Measurements from ENCODE around the gene SPSB1.

SPSB1 gene

GRCh38 chr1:9331558-9332346 lies 39.1 kb downstream of the SPSB1 start:
- no peaks in the 10 kb centered on the region; the same call in 1 of the 2 replicates for H3K27me3 ChIP-seq (replicated peaks; ENCODE audit: insufficient read depth, low read length)
- H3K79me2 ChIP-seq (ENCODE audit: low read length), result no peaks in the 10 kb centered on the region
- no peak overlapping the region for H3K4me2 ChIP-seq (ENCODE audit: low read depth, low read length)
- H3K9me2 ChIP-seq (replicated peaks; ENCODE audit: insufficient read depth, low read length), result no peaks in the 10 kb centered on the region
- H3K9ac ChIP-seq (ENCODE audit: low read length), result no peak overlapping the region
- no peaks in the 10 kb centered on the region for H3K36me3 ChIP-seq (replicated peaks; ENCODE audit: insufficient read depth, low read length)
- no peaks in the 10 kb centered on the region for H3K9me3 ChIP-seq (replicated peaks; ENCODE audit: insufficient read depth, low read length)
- TF ChIP-seq EZH2 (optimal IDR thresholded peaks at IDR 0.05; ENCODE audit: low read depth, low read length) (no peak), EZH2phosphoT487 (IDR thresholded peaks at IDR 0.05; ENCODE audit: low read length) (no peak)
- TF ChIP-seq, protein P1, sequence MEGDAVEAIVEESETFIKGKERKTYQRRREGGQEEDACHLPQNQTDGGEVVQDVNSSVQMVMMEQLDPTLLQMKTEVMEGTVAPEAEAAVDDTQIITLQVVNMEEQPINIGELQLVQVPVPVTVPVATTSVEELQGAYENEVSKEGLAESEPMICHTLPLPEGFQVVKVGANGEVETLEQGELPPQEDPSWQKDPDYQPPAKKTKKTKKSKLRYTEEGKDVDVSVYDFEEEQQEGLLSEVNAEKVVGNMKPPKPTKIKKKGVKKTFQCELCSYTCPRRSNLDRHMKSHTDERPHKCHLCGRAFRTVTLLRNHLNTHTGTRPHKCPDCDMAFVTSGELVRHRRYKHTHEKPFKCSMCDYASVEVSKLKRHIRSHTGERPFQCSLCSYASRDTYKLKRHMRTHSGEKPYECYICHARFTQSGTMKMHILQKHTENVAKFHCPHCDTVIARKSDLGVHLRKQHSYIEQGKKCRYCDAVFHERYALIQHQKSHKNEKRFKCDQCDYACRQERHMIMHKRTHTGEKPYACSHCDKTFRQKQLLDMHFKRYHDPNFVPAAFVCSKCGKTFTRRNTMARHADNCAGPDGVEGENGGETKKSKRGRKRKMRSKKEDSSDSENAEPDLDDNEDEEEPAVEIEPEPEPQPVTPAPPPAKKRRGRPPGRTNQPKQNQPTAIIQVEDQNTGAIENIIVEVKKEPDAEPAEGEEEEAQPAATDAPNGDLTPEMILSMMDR (IDR thresholded peaks at IDR 0.05; ENCODE audit: low read length), result no peak
- H3K4me3 ChIP-seq (ENCODE audit: low read length), result no peak overlapping the region
- DNase-seq, result no peak
- H3K4me1 ChIP-seq (ENCODE audit: low read length), result no peaks in the 10 kb centered on the region
- no peaks in the 10 kb centered on the region for H3F3A ChIP-seq (ENCODE audit: insufficient read depth, low read length)
- no peak overlapping the region for H2AFZ ChIP-seq (ENCODE audit: low read length)
- H4K20me1 ChIP-seq (ENCODE audit: insufficient read depth, low read length), result no peaks in the 10 kb centered on the region
- H3K27ac ChIP-seq (ENCODE audit: low read length), result no peak overlapping the region

DNA sequence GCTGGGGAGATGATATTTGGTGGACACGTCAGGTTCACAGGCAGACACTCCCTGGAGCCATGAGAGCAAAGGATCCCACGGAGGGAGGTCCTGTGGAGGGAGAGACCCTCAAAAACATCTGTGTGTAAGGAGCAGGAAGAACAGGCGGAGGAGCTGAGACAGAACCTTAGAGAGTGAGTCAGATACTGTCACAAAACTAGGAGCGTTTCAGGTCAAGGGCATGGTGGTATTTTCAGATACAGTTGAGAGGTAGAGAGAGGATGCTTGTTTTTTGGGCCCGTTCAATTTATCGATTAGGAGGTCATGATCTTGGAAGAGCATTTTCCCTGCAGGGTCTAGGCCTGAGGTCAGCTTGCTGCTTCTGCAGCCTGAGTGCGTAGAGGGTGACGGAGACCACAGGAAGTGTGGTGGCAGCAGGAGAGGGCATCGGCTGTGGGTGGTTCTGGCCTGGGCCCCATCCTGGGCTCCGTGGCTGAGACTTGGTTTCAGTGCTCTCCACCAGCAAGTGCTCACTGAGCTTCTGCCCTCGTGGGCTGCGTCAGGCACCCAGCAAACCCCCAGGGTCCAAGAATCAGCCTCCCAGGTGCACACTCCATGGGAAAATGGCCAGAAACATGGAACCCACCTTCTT lies 39.9 kb downstream of the SPSB1 start:
- no peaks in the 10 kb centered on the region for H3F3A ChIP-seq (ENCODE audit: insufficient read depth, low read length)
- H2AFZ ChIP-seq (ENCODE audit: low read length), result no peak overlapping the region
- H3K27ac ChIP-seq (ENCODE audit: low read length), result no peak overlapping the region
- H3K36me3 ChIP-seq (replicated peaks; ENCODE audit: insufficient read depth, low read length), result no peaks in the 10 kb centered on the region
- H3K4me1 ChIP-seq (ENCODE audit: low read length), result no peaks in the 10 kb centered on the region
- H4K20me1 ChIP-seq (ENCODE audit: insufficient read depth, low read length), result no peaks in the 10 kb centered on the region
- no peaks in the 10 kb centered on the region for H3K79me2 ChIP-seq (ENCODE audit: low read length)
- no peaks in the 10 kb centered on the region; the same call in 1 of the 2 replicates for H3K27me3 ChIP-seq (replicated peaks; ENCODE audit: insufficient read depth, low read length)
- no peak overlapping the region for H3K9ac ChIP-seq (ENCODE audit: low read length)
- no peak overlapping the region for H3K4me2 ChIP-seq (ENCODE audit: low read depth, low read length)
- no peak overlapping the region for H3K4me3 ChIP-seq (ENCODE audit: low read length)
- DNase-seq, result no peak
- no peaks in the 10 kb centered on the region for H3K9me2 ChIP-seq (replicated peaks; ENCODE audit: insufficient read depth, low read length)
- H3K9me3 ChIP-seq (replicated peaks; ENCODE audit: insufficient read depth, low read length), result no peaks in the 10 kb centered on the region
- TF ChIP-seq EZH2phosphoT487 (IDR thresholded peaks at IDR 0.05; ENCODE audit: low read length) (no peak), EZH2 (optimal IDR thresholded peaks at IDR 0.05; ENCODE audit: low read depth, low read length) (no peak)
- TF ChIP-seq, protein P1 (IDR thresholded peaks at IDR 0.05; ENCODE audit: low read length), result no peak

- DNase-seq, result no peak
- Histone ChIP-seq H3K27ac (ENCODE audit: low read length) (no peak overlapping the region), H3K9me2 (replicated peaks; ENCODE audit: insufficient read depth, low read length) (no peaks in the 10 kb centered on the region), H2AFZ (ENCODE audit: low read length) (no peak overlapping the region), H3K9me3 (replicated peaks; ENCODE audit: insufficient read depth, low read length) (no peaks in the 10 kb centered on the region), H3K27me3 (replicated peaks; ENCODE audit: insufficient read depth, low read length) (no peaks in the 10 kb centered on the region), H3K36me3 (replicated peaks; ENCODE audit: insufficient read depth, low read length) (no peaks in the 10 kb centered on the region), H3K4me1 (ENCODE audit: low read length) (no peaks in the 10 kb centered on the region), H3F3A (ENCODE audit: insufficient read depth, low read length) (no peaks in the 10 kb centered on the region), H3K79me2 (ENCODE audit: low read length) (no peaks in the 10 kb centered on the region), H4K20me1 (ENCODE audit: insufficient read depth, low read length) (no peaks in the 10 kb centered on the region), H3K4me3 (ENCODE audit: low read length) (no peak overlapping the region), H3K4me2 (ENCODE audit: low read depth, low read length) (no peak overlapping the region), H3K9ac (ENCODE audit: low read length) (no peak overlapping the region)
- TF ChIP-seq EZH2 (optimal IDR thresholded peaks at IDR 0.05; ENCODE audit: low read depth, low read length), result no peak
- TF ChIP-seq, protein P1 (IDR thresholded peaks at IDR 0.05; ENCODE audit: low read length), result no peak
- no peak for TF ChIP-seq EZH2phosphoT487 (IDR thresholded peaks at IDR 0.05; ENCODE audit: low read length)
These were observed 45.9 kb downstream of the SPSB1 start for GRCh38 chr1:9338397-9339246.
